Neuron (in vitro differentiated cells): ENCODE results near the gene KLHL3.

Experiments
- H2AFZ ChIP-seq: one replicate; pipeline ENCODE4 v1.6.1; 2013; ENCODE audit warnings: low read depth, mild to moderate bottlenecking, inconsistent platforms, low read length, moderate library complexity
- H3K27me3 ChIP-seq: one replicate; pipeline ENCODE4 v1.6.1; 2013; ENCODE audit warnings: low read length; ENCODE audit not compliant: insufficient read depth
- H3K36me3 ChIP-seq: one replicate; pipeline ENCODE4 v1.6.1; 2013; ENCODE audit warnings: low read length; ENCODE audit not compliant: insufficient read depth
- H3K4me1 ChIP-seq: one replicate; pipeline ENCODE4 v1.6.1; 2013; ENCODE audit warnings: low read length; ENCODE audit not compliant: insufficient read depth
- H3K4me3 ChIP-seq: 2 replicates; pipeline ENCODE4 v1.5.1; 2013; ENCODE audit warnings: mild to moderate bottlenecking, low read length, moderate library complexity
- H3K9me3 ChIP-seq: one replicate; pipeline ENCODE4 v1.6.1; 2013; ENCODE audit warnings: low read length

KLHL3 gene

DNA sequence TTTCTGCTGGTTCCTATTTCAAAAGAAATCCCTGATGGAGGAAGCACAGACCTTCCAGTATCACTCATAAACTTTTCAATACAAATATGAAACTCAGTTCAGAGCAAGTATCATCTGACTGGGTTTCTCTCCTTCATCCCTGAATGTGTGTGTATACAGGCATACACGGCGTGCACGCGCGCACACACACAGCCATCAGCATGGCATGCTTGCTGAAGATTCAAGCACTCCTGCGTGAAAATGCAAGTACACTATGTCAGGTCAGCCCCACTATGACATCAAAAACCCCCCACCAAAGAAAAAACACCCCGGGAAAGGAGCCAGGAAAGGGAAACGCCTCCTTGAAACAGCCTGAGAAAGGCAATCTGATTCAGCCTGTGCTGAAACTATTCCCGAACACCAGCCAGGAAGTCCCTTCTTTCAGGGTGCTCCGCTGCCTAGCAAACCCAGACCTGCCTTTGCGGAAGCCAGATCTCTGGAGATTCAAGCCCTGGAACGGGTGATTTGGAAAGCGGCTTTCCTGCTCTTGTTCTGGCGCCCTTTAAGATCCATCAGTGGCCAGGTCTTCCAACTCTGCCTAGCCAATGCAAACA lies 831 bp downstream of the KLHL3 start:
- Histone ChIP-seq H3K36me3 (no peaks in the 10 kb centered on the region), H3K4me1 (peaks cover 14% of the 10 kb centered on the region), H3K27me3 (no peaks in the 10 kb centered on the region), H2AFZ (peak overlapping the region; percentile 47), H3K9me3 (no peaks in the 10 kb centered on the region), H3K4me3 (peak overlapping the region; percentile 54)

DNA sequence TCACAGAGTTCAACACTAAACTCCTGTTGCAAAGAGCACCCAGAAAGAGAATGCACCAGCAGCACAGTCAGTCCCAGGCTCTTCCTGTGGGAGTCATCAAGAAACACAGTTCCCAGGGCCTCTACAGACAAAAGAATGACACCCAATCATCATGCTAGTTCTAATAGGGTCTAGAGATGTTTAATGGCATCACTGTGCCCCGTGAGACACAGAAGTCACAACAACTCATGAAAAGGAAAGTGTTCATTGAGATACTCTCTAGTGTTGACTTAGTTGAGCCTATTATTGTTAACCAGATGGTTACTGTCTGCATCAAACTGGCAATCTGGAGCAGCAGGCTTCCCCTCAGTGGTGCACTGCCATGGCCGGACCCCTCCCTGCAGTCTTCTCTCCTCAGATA lies 1.6 kb downstream of the KLHL3 start:
- H3K9me3 ChIP-seq, result no peaks in the 10 kb centered on the region
- H3K4me3 ChIP-seq, result peak overlapping the region; percentile 54
- peaks cover 14% of the 10 kb centered on the region for H3K4me1 ChIP-seq
- H2AFZ ChIP-seq, result peak overlapping the region; percentile 47
- no peaks in the 10 kb centered on the region for H3K36me3 ChIP-seq
- no peaks in the 10 kb centered on the region for H3K27me3 ChIP-seq

DNA sequence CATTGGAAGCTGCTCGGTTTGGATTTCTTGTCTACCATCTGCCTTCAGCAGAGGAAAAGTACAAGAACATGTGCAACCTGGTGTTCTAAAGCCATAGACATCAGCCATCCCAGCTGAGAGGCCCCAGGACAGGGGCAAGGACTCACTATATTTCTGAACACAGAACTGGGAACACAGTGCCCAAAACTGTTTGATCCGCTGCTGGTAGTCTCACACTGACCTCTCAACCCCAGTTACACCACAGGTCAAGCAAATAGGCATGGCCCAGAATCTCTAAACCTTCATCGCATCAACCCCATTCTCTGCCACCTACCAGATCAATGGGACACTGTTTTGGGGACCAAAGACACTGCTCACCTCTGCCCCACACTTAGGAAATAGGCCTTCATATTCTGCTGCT lies 2.0 kb downstream of the KLHL3 start:
- no peaks in the 10 kb centered on the region for H3K9me3 ChIP-seq
- H3K27me3 ChIP-seq, result no peaks in the 10 kb centered on the region
- H3K4me1 ChIP-seq, result peaks cover 14% of the 10 kb centered on the region
- no peak overlapping the region for H2AFZ ChIP-seq
- H3K4me3 ChIP-seq, result peak overlapping the region; percentile 54
- no peaks in the 10 kb centered on the region for H3K36me3 ChIP-seq

DNA sequence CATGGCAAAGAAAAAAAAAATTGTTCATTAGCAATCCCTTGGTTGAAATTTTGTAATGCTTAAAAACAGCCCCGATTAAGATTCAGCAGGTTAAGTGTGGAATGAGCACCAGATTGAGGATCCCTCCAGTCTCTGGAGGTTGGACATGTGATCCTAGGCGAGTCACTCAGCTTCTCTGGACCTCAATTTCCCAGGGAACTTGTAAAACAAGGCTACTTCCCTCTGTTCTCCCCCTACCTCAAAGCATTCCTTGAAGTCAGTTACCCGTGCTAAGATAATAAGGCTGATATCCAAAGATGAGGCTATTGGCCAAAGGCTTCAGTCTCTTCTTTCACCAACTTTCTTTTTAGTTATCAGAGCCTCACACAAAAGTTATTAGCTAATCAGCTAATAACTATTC lies 2.9 kb downstream of the KLHL3 start:
- Histone ChIP-seq H2AFZ (no peak overlapping the region), H3K27me3 (no peaks in the 10 kb centered on the region), H3K36me3 (no peaks in the 10 kb centered on the region), H3K4me3 (no peak overlapping the region), H3K9me3 (no peaks in the 10 kb centered on the region), H3K4me1 (peaks cover 14% of the 10 kb centered on the region)

GRCh38 chr5:137731176-137731575 lies 4.7 kb downstream of the KLHL3 start:
- no peak overlapping the region for H2AFZ ChIP-seq
- H3K27me3 ChIP-seq, result no peaks in the 10 kb centered on the region
- no peaks in the 10 kb centered on the region for H3K9me3 ChIP-seq
- H3K4me3 ChIP-seq, result no peak overlapping the region
- H3K4me1 ChIP-seq, result peaks cover 12% of the 10 kb centered on the region
- H3K36me3 ChIP-seq, result no peaks in the 10 kb centered on the region

GRCh38 chr5:137730336-137730735 lies 5.6 kb downstream of the KLHL3 start:
- Histone ChIP-seq H3K27me3 (no peaks in the 10 kb centered on the region), H3K4me1 (peaks cover 11% of the 10 kb centered on the region), H3K9me3 (no peaks in the 10 kb centered on the region), H3K36me3 (no peaks in the 10 kb centered on the region), H2AFZ (no peak overlapping the region), H3K4me3 (no peak overlapping the region)

DNA sequence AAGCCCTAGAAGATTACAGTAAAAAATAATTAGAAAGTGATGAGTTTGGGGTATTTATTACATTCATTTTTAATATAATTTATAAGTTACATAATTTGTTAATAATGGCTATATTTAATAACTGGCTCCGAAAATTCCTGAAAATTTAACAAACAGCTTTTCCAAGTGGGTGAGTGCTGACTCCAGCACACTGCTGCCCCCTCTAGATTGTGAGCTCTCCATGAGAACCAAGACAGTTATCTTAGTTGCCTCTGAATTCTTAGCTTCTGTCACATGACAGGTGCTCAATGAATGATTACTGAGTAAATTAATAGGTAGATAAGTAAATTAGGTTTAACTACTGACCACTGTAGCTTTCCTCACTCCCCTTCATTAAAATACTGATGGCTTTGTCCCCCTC lies 7.8 kb downstream of the KLHL3 start:
- no peaks in the 10 kb centered on the region for H3K4me1 ChIP-seq
- no peak overlapping the region for H3K4me3 ChIP-seq
- H3K36me3 ChIP-seq, result no peaks in the 10 kb centered on the region
- H3K27me3 ChIP-seq, result no peaks in the 10 kb centered on the region
- H2AFZ ChIP-seq, result no peak overlapping the region
- no peaks in the 10 kb centered on the region for H3K9me3 ChIP-seq

- H3K27me3 ChIP-seq, result no peaks in the 10 kb centered on the region
- no peaks in the 10 kb centered on the region for H3K9me3 ChIP-seq
- H2AFZ ChIP-seq, result no peak overlapping the region
- H3K36me3 ChIP-seq, result no peaks in the 10 kb centered on the region
- no peak overlapping the region for H3K4me3 ChIP-seq
- no peaks in the 10 kb centered on the region for H3K4me1 ChIP-seq
Observed at GRCh38 chr5:137727623-137728022, 8.3 kb downstream of the KLHL3 start.

DNA sequence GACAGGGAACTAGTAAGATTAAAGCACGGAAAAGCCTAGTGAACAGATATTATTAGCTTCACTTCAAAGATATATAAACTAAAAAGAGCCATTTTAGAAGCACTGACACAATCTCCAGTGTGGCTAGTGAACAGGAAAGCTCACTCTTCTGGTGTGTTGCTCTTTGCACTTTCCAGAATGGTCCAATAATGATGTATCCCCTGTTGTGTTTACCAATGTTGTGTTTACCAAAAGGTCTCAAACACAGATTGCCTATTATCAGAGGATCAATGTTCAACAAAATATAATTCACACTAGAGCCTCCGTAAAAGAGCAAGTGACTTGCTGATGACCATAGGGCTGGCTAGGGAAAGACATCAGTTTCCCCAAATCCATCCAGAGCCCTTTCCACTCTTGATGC lies 11.6 kb downstream of the KLHL3 start:
- no peak overlapping the region for H3K4me3 ChIP-seq
- no peaks in the 10 kb centered on the region for H3K27me3 ChIP-seq
- H3K4me1 ChIP-seq, result no peaks in the 10 kb centered on the region
- no peaks in the 10 kb centered on the region for H3K9me3 ChIP-seq
- H3K36me3 ChIP-seq, result no peaks in the 10 kb centered on the region
- no peak overlapping the region for H2AFZ ChIP-seq

DNA sequence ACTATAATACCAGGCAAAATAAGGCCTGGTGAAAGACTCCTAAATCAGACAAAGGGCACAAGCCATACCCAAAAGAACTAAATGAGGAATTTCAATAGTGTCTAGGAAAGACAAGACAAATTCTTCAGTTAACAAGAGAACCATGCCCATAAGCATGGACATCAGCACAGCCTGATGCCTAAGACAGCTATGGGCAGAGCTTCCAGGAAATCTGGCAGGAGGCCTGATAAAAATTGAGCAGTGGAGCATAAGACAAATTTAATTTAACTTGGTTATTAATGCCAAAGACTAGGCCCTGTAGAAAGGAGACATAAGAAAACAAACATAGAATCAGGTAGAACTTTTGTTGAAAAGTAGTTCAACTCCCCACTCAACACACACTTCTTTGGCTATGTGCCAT lies 17.3 kb downstream of the KLHL3 start:
- Histone ChIP-seq H3K36me3 (no peaks in the 10 kb centered on the region), H3K9me3 (no peaks in the 10 kb centered on the region), H3K4me3 (no peak overlapping the region), H2AFZ (no peak overlapping the region), H3K4me1 (no peaks in the 10 kb centered on the region), H3K27me3 (no peaks in the 10 kb centered on the region)

DNA sequence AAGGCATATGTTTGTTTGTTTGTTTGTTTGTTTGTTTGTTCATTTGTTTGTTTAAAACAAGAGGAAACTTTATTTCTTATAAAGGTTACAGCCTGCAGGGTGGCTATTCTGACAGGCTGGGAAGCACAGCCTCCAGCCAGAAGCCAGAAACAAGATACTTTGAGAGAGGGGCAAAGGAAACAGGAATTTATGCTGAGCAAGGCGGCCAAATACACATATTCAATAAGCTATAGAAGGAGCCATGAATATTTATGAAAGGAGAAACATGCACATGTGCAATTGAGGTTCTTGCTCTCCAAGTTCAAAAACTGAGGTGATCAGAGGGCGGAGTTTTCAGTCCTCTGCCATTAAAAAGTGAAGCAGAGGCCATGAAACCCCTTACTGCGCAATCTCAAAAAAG lies 19.6 kb downstream of the KLHL3 start:
- Histone ChIP-seq H3K36me3 (no peaks in the 10 kb centered on the region), H3K27me3 (no peaks in the 10 kb centered on the region), H2AFZ (no peak overlapping the region), H3K4me1 (no peaks in the 10 kb centered on the region), H3K9me3 (no peaks in the 10 kb centered on the region), H3K4me3 (no peak overlapping the region)

- Histone ChIP-seq H3K9me3 (no peaks in the 10 kb centered on the region), H2AFZ (no peak overlapping the region), H3K27me3 (no peaks in the 10 kb centered on the region), H3K4me3 (no peak overlapping the region), H3K36me3 (no peaks in the 10 kb centered on the region), H3K4me1 (no peaks in the 10 kb centered on the region)
Observed at GRCh38 chr5:137715456-137715855, 20.4 kb downstream of the KLHL3 start.

- H3K27me3 ChIP-seq, result no peaks in the 10 kb centered on the region
- no peaks in the 10 kb centered on the region for H3K4me1 ChIP-seq
Observed at GRCh38 chr5:137714946-137715345, 20.9 kb downstream of the KLHL3 start.

DNA sequence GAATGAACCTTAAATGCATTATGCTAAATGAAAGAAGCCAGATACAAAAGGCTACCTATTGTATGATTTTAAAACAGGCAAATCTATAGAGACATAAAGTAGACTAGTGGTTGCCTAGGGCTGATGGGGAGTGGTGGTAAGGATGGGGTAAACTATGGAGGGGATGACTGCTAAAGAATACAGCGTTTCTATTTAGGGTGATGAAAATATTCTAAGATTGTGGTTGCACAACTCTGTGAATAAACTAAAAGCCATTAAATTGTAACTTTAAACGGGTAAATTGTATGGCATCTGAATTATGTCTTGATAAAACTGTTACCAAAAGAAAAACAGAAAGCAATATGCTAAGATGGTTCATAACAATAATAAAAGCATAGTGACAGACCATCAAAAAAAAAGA lies 21.4 kb downstream of the KLHL3 start:
- H2AFZ ChIP-seq, result no peak overlapping the region
- no peaks in the 10 kb centered on the region for H3K27me3 ChIP-seq
- H3K36me3 ChIP-seq, result no peaks in the 10 kb centered on the region
- H3K4me3 ChIP-seq, result no peak overlapping the region
- H3K9me3 ChIP-seq, result no peaks in the 10 kb centered on the region
- H3K4me1 ChIP-seq, result no peaks in the 10 kb centered on the region

More at GRCh38 chr5:137714946-137715345, 20.9 kb downstream of the KLHL3 start:
- Histone ChIP-seq H3K4me3 (no peak overlapping the region), H3K9me3 (no peaks in the 10 kb centered on the region), H2AFZ (no peak overlapping the region), H3K36me3 (no peaks in the 10 kb centered on the region)
